SU-DHL-6 (cell line): ENCODE results near the gene PLD3.

ENCODE experiments used
- CTCF ChIP-seq: fragments of 200-600 bp; sonication (generic); IDR thresholded peaks from one replicate; pipeline ENCODE4 v1.5.1; 2017; ENCODE audit warnings: antibody characterized with exemption, mild to moderate bottlenecking, low read length, moderate library complexity; ENCODE audit not compliant: insufficient read depth, poor library complexity, severe bottlenecking
- EZH2phosphoT487 ChIP-seq: fragments of 200-600 bp; sonication (generic), shearing (Covaris generic); conservative IDR thresholded peaks from 2 replicates; pipeline ENCODE4 v1.6.1; 2018; ENCODE audit warnings: mild to moderate bottlenecking, antibody characterized with exemption, low read length, moderate library complexity, mixed read lengths

- TF ChIP-seq CTCF, result no peak
- no peak for TF ChIP-seq EZH2phosphoT487
These were observed 25.6 kb downstream of the PLD3 start for GRCh38 chr19:40374084-40374483.
